ENCODE data around the gene HOXC12. TPM values are rescaled to one million over a fixed set of nuclear protein-coding genes. Genes with fewer than 3 reads are reported as not detected.

Gene HOXC12
- total RNA-seq, 6 donors from 2014 or later: not detected

- Histone ChIP-seq H3K4me3 (no peak overlapping the region), H3K27me3 (peaks cover 2 to 90% (median 47%) of the 10 kb centered on the region in 4 donors), H3K9me3 (no peaks in the 10 kb centered on the region), H3K4me1 (peaks cover 11 to 25% (median 22%) of the 10 kb centered on the region in 4 donors), H3K36me3 (no peaks in the 10 kb centered on the region), H3K27ac (no peak overlapping the region)
- 18 to 32% methylated on average over 15 of the region's 15 CpGs for WGBS, 2 donors
- TF ChIP-seq POLR2AphosphoS5 (IDR thresholded peaks at IDR 0.05) (no peak), EP300 (IDR thresholded peaks at IDR 0.05) (no peak), POLR2A (IDR thresholded peaks at IDR 0.05) (no peak), CTCF (IDR thresholded peaks at IDR 0.05) (no peak)
- ATAC-seq (ENCODE audit: low FRiP score in 2 of 2) (no peak), DNase-seq (no peak)
These were observed 26.2 kb downstream of the HOXC12 start for GRCh38 chr12:53980802-53981496.

DNA sequence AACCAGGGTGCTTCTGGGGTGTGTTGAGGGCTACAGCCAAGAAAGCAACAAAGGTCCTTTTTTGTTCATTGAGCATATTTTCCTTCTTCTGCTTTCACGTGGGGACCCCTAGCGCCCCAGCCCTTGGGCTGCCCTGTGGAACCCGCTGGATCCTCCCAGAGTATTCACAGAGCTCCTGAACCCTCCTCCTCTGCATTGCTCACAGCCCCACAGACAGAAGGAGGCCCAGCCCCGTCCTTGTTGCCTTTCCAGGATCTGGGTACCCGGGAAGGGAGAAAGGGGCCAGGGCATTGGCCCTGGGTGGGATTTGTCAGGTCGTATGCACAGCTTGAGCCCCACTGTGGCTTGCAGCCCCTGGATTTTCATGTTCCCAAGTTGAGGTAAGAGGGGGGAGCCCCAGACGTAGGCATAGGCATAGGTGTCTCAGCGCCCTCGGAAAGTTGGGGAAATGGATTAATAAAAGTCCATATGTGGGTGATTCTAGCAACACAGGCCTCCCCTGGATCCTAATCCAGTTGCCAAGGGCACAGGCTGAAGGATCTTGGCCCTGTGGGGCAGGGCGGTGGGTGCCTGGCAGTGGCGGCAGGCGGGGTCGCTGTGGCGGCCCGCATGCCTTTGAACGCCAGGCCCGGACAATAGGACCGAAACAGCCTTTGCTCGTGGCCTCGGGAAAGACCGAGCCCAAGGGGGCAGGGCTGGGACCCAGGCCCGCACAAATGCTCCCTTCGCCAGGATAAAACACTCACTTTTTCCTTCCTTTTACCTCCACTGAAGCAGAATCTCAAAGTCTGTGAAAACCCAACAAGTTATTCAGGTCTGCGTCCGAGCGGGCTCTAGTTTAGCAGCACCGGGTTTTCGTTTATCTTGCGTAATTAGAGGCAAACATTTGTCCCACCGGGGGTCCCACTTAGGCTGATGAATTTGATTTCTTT is 27.2 kb downstream of the HOXC12 start:
- TF ChIP-seq EP300 (IDR thresholded peaks at IDR 0.05): no peak
- no peak for TF ChIP-seq POLR2AphosphoS5 (IDR thresholded peaks at IDR 0.05)
- TF ChIP-seq CTCF (IDR thresholded peaks at IDR 0.05): no peak
- TF ChIP-seq POLR2A (IDR thresholded peaks at IDR 0.05): no peak
- H3K27me3 ChIP-seq: peaks cover 2 to 92% (median 50%) of the 10 kb centered on the region in 4 donors
- DNase-seq: peak in 1 of 2 donors; percentile 47
- H3K9me3 ChIP-seq: no peaks in the 10 kb centered on the region
- no peak overlapping the region for H3K4me3 ChIP-seq
- ATAC-seq (ENCODE audit: low FRiP score in 2 of 2): no peak
- H3K36me3 ChIP-seq: no peaks in the 10 kb centered on the region
- WGBS, 2 donors: 9 to 32% methylated on average over 27 to 30 of the region's 30 CpGs
- H3K4me1 ChIP-seq: peaks cover 15 to 31% (median 26%) of the 10 kb centered on the region in 4 donors
- no peak overlapping the region for H3K27ac ChIP-seq

- TF ChIP-seq POLR2AphosphoS5 (IDR thresholded peaks at IDR 0.05) (no peak), EP300 (IDR thresholded peaks at IDR 0.05) (no peak), POLR2A (IDR thresholded peaks at IDR 0.05) (no peak), CTCF (IDR thresholded peaks at IDR 0.05) (no peak)
- ATAC-seq (ENCODE audit: low FRiP score in 2 of 2): no peak
- peaks cover 15 to 31% (median 26%) of the 10 kb centered on the region in 4 donors for H3K4me1 ChIP-seq
- H3K27ac ChIP-seq: no peak overlapping the region
- H3K36me3 ChIP-seq: no peaks in the 10 kb centered on the region
- H3K9me3 ChIP-seq: no peaks in the 10 kb centered on the region
- WGBS, 2 donors: 15 to 24% methylated on average over 25 to 26 of the region's 26 CpGs
- H3K4me3 ChIP-seq: no peak overlapping the region
- no peak for DNase-seq
- H3K27me3 ChIP-seq: peaks cover 2 to 92% (median 54%) of the 10 kb centered on the region in 4 donors
These were observed 28.2 kb downstream of the HOXC12 start for GRCh38 chr12:53982648-53983567.

- no peaks in the 10 kb centered on the region for H3K36me3 ChIP-seq
- TF ChIP-seq POLR2AphosphoS5 (IDR thresholded peaks at IDR 0.05) (no peak), POLR2A (IDR thresholded peaks at IDR 0.05) (no peak), CTCF (IDR thresholded peaks at IDR 0.05) (no peak), EP300 (IDR thresholded peaks at IDR 0.05) (no peak)
- no peak overlapping the region for H3K4me3 ChIP-seq
- DNase-seq (no peak), ATAC-seq (ENCODE audit: low FRiP score in 2 of 2) (no peak)
- WGBS, 2 donors: 5 to 7% methylated on average over 17 of the region's 17 CpGs
- H3K4me1 ChIP-seq: peaks cover 15 to 31% (median 26%) of the 10 kb centered on the region in 4 donors
- no peaks in the 10 kb centered on the region for H3K9me3 ChIP-seq
- H3K27me3 ChIP-seq: peaks cover 2 to 93% (median 56%) of the 10 kb centered on the region in 4 donors
- H3K27ac ChIP-seq: no peak overlapping the region
These were observed 28.9 kb downstream of the HOXC12 start for GRCh38 chr12:53983568-53983949.

All from upper lobe of left lung (tissue), 6 donors.